ENCODE data around the gene LSS. TPM values are rescaled to one million over a fixed set of nuclear protein-coding genes. Genes with fewer than 3 reads are reported as not detected.
A peak's percentile ranks its signal among the peaks of the same experiment; 100 is the strongest.
"Not testable (repeated sequence)": the region's sequence is repeated elsewhere in the genome, so short reads cannot be mapped to it uniquely, and the experiment has no call there.

LSS gene
- total and polyA plus RNA-seq, 3 experiments from 2014 or later: 16.1 to 20.4 (median 19.6) TPM

DNA sequence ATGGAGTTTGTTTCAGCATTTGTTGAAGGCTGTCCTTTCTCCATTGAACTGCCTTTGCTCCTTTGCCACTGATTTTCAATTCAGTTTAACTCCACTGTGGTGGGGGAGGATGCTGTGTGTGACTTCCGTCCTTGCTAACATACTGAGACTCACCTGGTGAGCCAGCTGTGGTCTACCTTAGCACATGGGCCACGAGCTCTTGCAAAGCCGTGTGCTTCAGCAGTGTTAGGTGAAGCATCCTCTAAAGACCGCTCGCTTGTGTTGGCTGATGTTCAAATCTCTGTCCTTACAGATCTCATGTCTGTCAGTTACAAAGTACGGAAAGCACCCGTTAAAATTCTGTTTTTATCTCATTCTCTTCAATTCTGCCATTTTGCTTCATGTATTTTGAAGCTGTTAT, 40.8 kb downstream of the LSS start:
- ChIA-PET POLR2A (no interaction called here), CTCF (no interaction called here)
- Histone ChIP-seq H3K27me3 (ENCODE audit: insufficient read depth, low read length, poor library complexity, severe bottlenecking) (peaks cover 6% of the 10 kb centered on the region), H3K9me3 (ENCODE audit: low read length) (no peaks in the 10 kb centered on the region), H3K27ac (ENCODE audit: low read depth, low read length) (no peak overlapping the region), H3K36me3 (ENCODE audit: insufficient read depth, low read length) (no peaks in the 10 kb centered on the region), H3K4me3 (ENCODE audit: low read length) (no peak overlapping the region), H3K4me1 (ENCODE audit: insufficient read depth, low read length) (peaks cover 15% of the 10 kb centered on the region)
- peak overlapping the region in 2 of 8 donors; percentile 15 to 51 for H3K27ac Mint-ChIP-seq
- peaks cover 0 to 17% (median 9%) of the 10 kb centered on the region in 3 donors for H3K4me1 Mint-ChIP-seq
- no peaks in the 10 kb centered on the region for H3K9me3 Mint-ChIP-seq
- peaks cover 0 to 5% (median 0%) of the 10 kb centered on the region in 3 donors for H3K36me3 Mint-ChIP-seq
- no peak for DNase-seq
- H3K4me3 Mint-ChIP-seq: no peak overlapping the region
- H3K27me3 Mint-ChIP-seq: peaks cover 0 to 9% of the 10 kb centered on the region in 2 donors

DNA sequence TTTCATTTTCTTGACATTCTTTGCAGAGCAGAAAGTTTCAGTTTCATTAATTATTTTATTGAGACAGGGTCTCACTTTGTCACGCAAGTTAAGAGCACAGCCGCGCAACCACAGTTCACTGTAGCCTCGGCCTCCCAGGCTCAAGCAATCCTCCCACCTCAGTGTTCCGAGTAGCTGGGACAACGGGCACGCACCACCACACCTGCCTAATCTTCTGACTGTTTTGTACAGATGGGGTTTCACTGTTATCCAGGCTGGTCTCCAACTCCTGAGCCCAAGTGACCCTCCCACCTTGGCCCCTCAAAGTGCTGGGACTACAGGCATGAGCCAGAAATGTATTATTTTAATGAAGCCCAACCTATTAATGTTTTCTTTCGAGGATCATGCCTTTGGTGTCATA, 41.3 kb downstream of the LSS start:
- no peaks in the 10 kb centered on the region for H3K36me3 ChIP-seq (ENCODE audit: insufficient read depth, low read length)
- peaks cover 0 to 4% (median 0%) of the 10 kb centered on the region in 3 donors for H3K36me3 Mint-ChIP-seq
- DNase-seq: peak in 1 of 5 donors; percentile 23
- peaks cover 0 to 9% of the 10 kb centered on the region in 2 donors for H3K27me3 Mint-ChIP-seq
- H3K9me3 Mint-ChIP-seq: no peaks in the 10 kb centered on the region
- H3K27ac ChIP-seq (ENCODE audit: low read depth, low read length): no peak overlapping the region
- H3K27ac Mint-ChIP-seq: no peak overlapping the region
- ChIA-PET POLR2A (no interaction called here), CTCF (no interaction called here)
- peaks cover 15% of the 10 kb centered on the region for H3K4me1 ChIP-seq (ENCODE audit: insufficient read depth, low read length)
- H3K9me3 ChIP-seq (ENCODE audit: low read length): no peaks in the 10 kb centered on the region
- peaks cover 6% of the 10 kb centered on the region for H3K27me3 ChIP-seq (ENCODE audit: insufficient read depth, low read length, poor library complexity, severe bottlenecking)
- H3K4me1 Mint-ChIP-seq: peaks cover 0 to 17% (median 9%) of the 10 kb centered on the region in 3 donors
- no peak overlapping the region for H3K4me3 ChIP-seq (ENCODE audit: low read length)
- no peak overlapping the region for H3K4me3 Mint-ChIP-seq

DNA sequence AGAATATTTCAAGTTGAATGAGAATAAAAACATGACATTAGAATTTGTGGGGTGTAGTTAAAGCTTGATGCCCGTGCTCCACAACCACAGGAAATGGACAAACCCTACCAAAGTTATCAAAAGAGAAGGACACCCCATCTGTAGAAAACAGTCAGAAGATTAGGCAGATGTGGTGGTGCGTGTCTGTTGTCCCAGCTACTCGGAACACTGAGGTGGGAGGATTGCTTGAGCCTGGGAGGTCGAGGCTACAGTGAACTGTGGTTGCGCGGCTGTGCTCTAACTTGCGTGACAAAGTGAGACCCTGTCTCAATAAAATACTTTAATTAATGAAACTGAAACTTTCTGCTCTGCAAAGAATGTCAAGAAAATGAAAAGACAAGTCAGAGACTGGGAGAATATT, 42.9 kb downstream of the LSS start:
- Mint-ChIP-seq H3K9me3 (no peaks in the 10 kb centered on the region), H3K27ac (peak overlapping the region in 3 of 8 donors; percentile 14 to 88 (median 84)), H3K36me3 (peaks cover 0 to 2% (median 0%) of the 10 kb centered on the region in 3 donors), H3K4me3 (peak overlapping the region in 4 of 7 donors; percentile 73 to 83 (median 79)), H3K4me1 (peaks cover 0 to 17% (median 9%) of the 10 kb centered on the region in 3 donors), H3K27me3 (peaks cover 0 to 12% of the 10 kb centered on the region in 2 donors)
- Histone ChIP-seq H3K4me1 (ENCODE audit: insufficient read depth, low read length) (peaks cover 15% of the 10 kb centered on the region), H3K27ac (ENCODE audit: low read depth, low read length) (peak overlapping the region; percentile 74), H3K27me3 (ENCODE audit: insufficient read depth, low read length, poor library complexity, severe bottlenecking) (peaks cover 6% of the 10 kb centered on the region), H3K9me3 (ENCODE audit: low read length) (no peaks in the 10 kb centered on the region), H3K36me3 (ENCODE audit: insufficient read depth, low read length) (no peaks in the 10 kb centered on the region), H3K4me3 (ENCODE audit: low read length) (no peak overlapping the region)
- no peak for DNase-seq
- ChIA-PET CTCF (no interaction called here), POLR2A (no interaction called here)

DNA sequence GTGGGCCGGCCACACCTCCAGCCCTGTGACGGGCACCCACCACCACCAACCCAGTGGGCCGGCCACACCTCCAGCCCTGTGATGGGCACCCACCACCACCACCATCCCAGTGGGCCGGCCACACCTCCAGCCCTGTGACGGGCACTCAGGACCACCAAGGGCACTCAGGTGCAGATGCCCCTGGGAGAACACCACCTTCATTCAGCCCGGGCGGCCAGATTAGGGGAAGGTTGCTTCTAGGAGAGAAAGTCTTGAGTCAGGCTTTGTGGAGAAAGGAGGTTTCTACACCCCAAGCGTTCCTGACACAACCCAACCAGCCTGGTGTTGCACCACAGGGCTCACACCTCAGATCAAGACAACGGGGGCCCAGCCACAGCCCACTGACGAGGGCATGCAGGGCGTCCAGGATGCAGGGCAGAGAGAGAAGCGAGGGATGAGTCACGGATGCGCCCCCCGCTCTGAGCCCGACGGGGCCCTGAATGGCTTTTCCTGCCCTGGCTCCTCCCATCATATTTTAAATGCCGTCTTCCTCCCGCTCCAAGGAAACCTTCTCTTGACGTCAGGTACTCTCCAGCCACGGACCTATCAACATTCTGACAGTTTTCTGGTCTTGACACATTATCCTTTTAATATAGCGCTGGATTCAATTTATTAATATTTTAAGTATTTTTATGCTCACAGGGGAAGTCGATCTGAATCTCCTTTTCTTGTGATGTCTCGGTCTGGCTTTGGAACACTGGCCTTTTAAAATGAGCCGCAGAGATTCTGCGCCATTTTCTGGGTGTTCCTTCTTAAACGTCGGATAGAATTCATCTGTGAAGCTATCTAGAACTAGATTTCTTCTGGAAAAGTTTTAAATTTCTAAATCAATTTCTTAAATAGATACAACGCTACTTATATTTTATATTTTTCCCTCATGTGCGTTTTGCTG, 43.7 kb downstream of the LSS start:
- peaks cover 0 to 17% (median 9%) of the 10 kb centered on the region in 3 donors for H3K4me1 Mint-ChIP-seq
- H3K9me3 Mint-ChIP-seq: no peaks in the 10 kb centered on the region
- H3K36me3 Mint-ChIP-seq: peaks cover 0 to 2% (median 0%) of the 10 kb centered on the region in 3 donors
- Histone ChIP-seq H3K9me3 (ENCODE audit: low read length) (no peaks in the 10 kb centered on the region), H3K4me1 (ENCODE audit: insufficient read depth, low read length) (peaks cover 15% of the 10 kb centered on the region), H3K4me3 (ENCODE audit: low read length) (peak overlapping the region; percentile 66), H3K36me3 (ENCODE audit: insufficient read depth, low read length) (no peaks in the 10 kb centered on the region), H3K27me3 (ENCODE audit: insufficient read depth, low read length, poor library complexity, severe bottlenecking) (peaks cover 6% of the 10 kb centered on the region), H3K27ac (ENCODE audit: low read depth, low read length) (peak overlapping the region; percentile 74)
- peaks cover 0 to 16% of the 10 kb centered on the region in 2 donors for H3K27me3 Mint-ChIP-seq
- CTCF ChIA-PET: no interaction called here
- H3K27ac Mint-ChIP-seq: peak overlapping the region; percentile 74 to 95 (median 79)
- H3K4me3 Mint-ChIP-seq: peak overlapping the region; percentile 59 to 91 (median 77)
- DNase-seq: peak; percentile 71 to 86 (median 76)
- POLR2A ChIA-PET: no interaction called here

DNA sequence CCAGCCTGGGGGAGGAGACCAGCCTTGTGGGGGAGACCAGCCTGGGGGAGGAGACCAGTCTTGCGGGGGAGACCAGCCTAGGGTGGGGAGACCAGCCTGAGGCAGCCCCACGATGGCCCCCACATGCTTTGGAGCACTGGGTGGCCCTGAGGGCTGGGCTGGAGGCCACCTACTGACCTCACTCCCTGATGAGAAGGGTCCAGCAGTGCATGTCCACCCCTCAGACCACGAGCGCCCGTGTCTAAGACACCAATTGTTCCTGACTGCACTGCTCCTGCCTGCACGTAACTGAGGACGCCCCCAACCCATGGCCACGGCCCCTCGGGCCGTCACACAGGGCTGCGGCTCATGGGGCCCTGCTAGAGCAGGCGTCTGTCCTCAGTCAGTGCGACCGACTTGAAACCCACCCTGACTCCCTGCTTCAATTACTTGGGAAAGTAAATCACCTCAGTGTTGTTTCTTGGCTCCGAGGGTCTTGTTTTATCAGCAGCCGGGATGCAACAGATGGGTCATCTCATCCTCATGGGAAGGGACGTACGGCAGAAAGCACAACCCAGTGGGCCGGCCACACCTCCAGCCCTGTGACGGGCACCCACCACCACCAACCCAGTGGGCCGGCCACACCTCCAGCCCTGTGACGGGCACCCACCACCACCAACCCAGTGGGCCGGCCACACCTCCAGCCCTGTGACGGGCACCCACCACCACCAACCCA, 44.5 kb downstream of the LSS start, which contains the start of gene SPATC1L:
TSS of gene SPATC1L (minus strand) at position 550 of the 715 bp plus-strand sequence. CDS start 1,643 bp downstream, outside the sequence.
- H3K36me3 ChIP-seq (ENCODE audit: insufficient read depth, low read length): no peaks in the 10 kb centered on the region
- peak within 1 kb of the TSS; percentile 66 for H3K4me3 ChIP-seq (ENCODE audit: low read length)
- peak within 1 kb of the TSS; percentile 74 for H3K27ac ChIP-seq (ENCODE audit: low read depth, low read length)
- peaks cover 6% of the 10 kb centered on the region for H3K27me3 ChIP-seq (ENCODE audit: insufficient read depth, low read length, poor library complexity, severe bottlenecking)
- peaks cover 0 to 17% (median 9%) of the 10 kb centered on the region in 3 donors for H3K4me1 Mint-ChIP-seq
- H3K4me3 Mint-ChIP-seq: peak within 1 kb of the TSS; percentile 59 to 92 (median 80)
- peaks cover 0 to 16% of the 10 kb centered on the region in 2 donors for H3K27me3 Mint-ChIP-seq
- peaks cover 15% of the 10 kb centered on the region for H3K4me1 ChIP-seq (ENCODE audit: insufficient read depth, low read length)
- POLR2A ChIA-PET: no interaction called here
- DNase-seq: peak in 1 of 5 donors; percentile 30
- peaks cover 0 to 2% (median 0%) of the 10 kb centered on the region in 3 donors for H3K36me3 Mint-ChIP-seq
- H3K27ac Mint-ChIP-seq: peak within 1 kb of the TSS; percentile 74 to 95 (median 79)
- CTCF ChIA-PET: no interaction called here
- no peaks in the 10 kb centered on the region for H3K9me3 ChIP-seq (ENCODE audit: low read length)
- H3K9me3 Mint-ChIP-seq: no peaks in the 10 kb centered on the region

DNA sequence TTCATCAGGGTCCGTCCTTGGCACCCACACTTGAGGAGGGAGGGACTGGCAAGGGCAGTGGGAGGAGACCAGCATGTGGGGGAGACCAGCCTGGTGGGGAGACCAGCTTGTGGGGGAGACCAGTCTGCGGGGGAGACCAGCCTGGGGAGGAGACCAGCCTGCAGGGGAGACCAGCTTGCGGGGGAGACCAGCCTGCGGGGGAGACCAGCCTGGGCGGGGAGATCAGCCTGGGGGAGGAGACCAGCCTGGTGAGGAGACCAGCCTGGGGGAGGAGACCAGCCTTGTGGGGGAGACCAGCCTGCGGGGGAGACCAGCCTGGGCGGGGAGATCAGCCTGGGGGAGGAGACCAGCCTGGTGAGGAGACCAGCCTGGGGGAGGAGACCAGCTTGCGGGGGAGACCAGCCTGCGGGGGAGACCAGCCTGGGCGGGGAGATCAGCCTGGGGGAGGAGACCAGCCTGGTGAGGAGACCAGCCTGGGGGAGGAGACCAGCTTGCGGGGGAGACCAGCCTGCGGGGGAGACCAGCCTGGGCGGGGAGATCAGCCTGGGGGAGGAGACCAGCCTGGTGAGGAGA, 45.2 kb downstream of the LSS start:
- H3K4me1 ChIP-seq (ENCODE audit: insufficient read depth, low read length): peaks cover 15% of the 10 kb centered on the region
- H3K36me3 Mint-ChIP-seq; H3K36me3 ChIP-seq (ENCODE audit: insufficient read depth, low read length); H3K4me3 ChIP-seq (ENCODE audit: low read length); H3K9me3 Mint-ChIP-seq; DNase-seq; H3K9me3 ChIP-seq (ENCODE audit: low read length); CTCF ChIA-PET; H3K27me3 ChIP-seq (ENCODE audit: insufficient read depth, low read length, poor library complexity, severe bottlenecking): not testable (repeated sequence)
- peak overlapping the region in 3 of 7 donors; percentile 28 to 70 (median 46) for H3K4me3 Mint-ChIP-seq
- H3K27ac Mint-ChIP-seq: peak overlapping the region in 2 of 8 donors; percentile 43 to 91
- H3K27ac ChIP-seq (ENCODE audit: low read depth, low read length): peak overlapping the region; percentile 4
- H3K27me3 Mint-ChIP-seq: peaks cover 0 to 16% of the 10 kb centered on the region in 2 donors
- POLR2A ChIA-PET: interaction anchor here (0.6 kb wide), 1 partner anchor 216 kb away, joined by 4 read pairs; no protein-coding TSS in a partner anchor
- H3K4me1 Mint-ChIP-seq: peaks cover 0 to 17% (median 9%) of the 10 kb centered on the region in 3 donors

DNA sequence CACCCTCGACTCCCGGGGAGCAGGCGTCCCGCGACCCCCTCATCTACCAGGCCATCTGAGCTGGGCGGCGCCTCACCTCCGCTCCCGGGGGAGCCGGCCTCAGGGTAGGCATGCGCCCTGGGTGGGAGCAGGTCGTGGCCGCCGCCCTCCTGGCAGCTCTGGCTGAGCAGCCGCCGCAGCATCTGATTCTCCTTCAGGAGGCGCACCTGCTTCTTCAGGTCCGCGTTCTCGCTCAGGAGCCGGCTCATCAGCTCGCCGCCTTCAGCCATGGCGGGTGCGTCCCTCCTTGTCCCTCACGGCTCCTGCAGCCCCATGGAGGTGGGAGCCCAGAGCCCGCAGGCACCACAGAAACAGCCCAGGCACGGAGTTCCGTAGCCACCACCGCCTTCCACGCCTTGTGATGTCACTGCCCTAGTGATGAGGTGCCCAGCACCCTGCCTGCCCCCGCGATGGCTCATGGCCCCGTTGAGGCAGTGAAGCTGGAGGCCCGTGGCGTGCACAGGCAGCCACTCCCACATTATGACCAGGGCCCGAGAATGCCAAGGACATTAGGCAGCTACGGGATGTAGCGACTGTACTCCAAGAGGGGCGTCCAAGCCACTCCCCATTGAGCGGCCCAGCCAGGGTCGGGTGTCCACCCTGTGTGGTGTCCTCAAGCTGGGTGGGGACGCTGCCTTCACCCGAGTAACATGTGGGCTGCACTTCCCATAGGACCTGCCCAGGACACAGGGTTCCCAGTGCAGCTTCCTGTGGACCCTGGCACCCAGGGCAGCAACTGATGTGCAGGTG, 45.8 kb downstream of the LSS start:
- CTCF ChIA-PET: no interaction called here
- DNase-seq: no peak
- Histone ChIP-seq H3K4me1 (ENCODE audit: insufficient read depth, low read length) (peaks cover 15% of the 10 kb centered on the region), H3K27ac (ENCODE audit: low read depth, low read length) (peak overlapping the region; percentile 4), H3K4me3 (ENCODE audit: low read length) (no peak overlapping the region), H3K36me3 (ENCODE audit: insufficient read depth, low read length) (no peaks in the 10 kb centered on the region), H3K9me3 (ENCODE audit: low read length) (no peaks in the 10 kb centered on the region), H3K27me3 (ENCODE audit: insufficient read depth, low read length, poor library complexity, severe bottlenecking) (peaks cover 6% of the 10 kb centered on the region)
- H3K36me3 Mint-ChIP-seq: no peaks in the 10 kb centered on the region
- H3K27me3 Mint-ChIP-seq: peaks cover 1 to 16% of the 10 kb centered on the region in 2 donors
- POLR2A ChIA-PET: interaction anchor here (0.6 kb wide), 1 partner anchor 215 kb away, joined by 4 read pairs; no protein-coding TSS in a partner anchor
- H3K9me3 Mint-ChIP-seq: peaks cover 0 to under 1% (median 0%) of the 10 kb centered on the region in 5 donors
- peaks cover 0 to 17% (median 9%) of the 10 kb centered on the region in 3 donors for H3K4me1 Mint-ChIP-seq
- peak overlapping the region in 3 of 7 donors; percentile 28 to 70 (median 46) for H3K4me3 Mint-ChIP-seq
- peak overlapping the region in 2 of 8 donors; percentile 43 to 91 for H3K27ac Mint-ChIP-seq

Data from CD8-positive, alpha-beta memory T cell (primary cell).